IPS DF 6.9 (cell line): ENCODE data around the gene MEAF6.

Experiments used
- DNase-seq: peaks from one replicate; pipeline ENCODE4 v3.0.0-alpha.2; 2013; ENCODE audit warnings: low read depth, low spot score
- H3K27ac ChIP-seq: one replicate; pipeline ENCODE4 v1.5.1; 2013; ENCODE audit warnings: low read length, control low read depth
- H3K27me3 ChIP-seq: 2 replicates; pipeline ENCODE4 v1.6.1; 2013; ENCODE audit warnings: mild to moderate bottlenecking, low read length; ENCODE audit not compliant: control insufficient read depth, insufficient read depth
- H3K36me3 ChIP-seq: 2 replicates; pipeline ENCODE4 v1.6.1; 2013; ENCODE audit warnings: low read length; ENCODE audit not compliant: control insufficient read depth, insufficient read depth
- H3K4me1 ChIP-seq: 2 replicates; pipeline ENCODE4 v1.6.1; 2013; ENCODE audit warnings: low read length; ENCODE audit not compliant: control insufficient read depth, insufficient read depth
- H3K4me3 ChIP-seq: 2 replicates; pipeline ENCODE4 v1.5.1; 2013; ENCODE audit warnings: mild to moderate bottlenecking, low read length
- H3K9me3 ChIP-seq: 2 replicates; pipeline ENCODE4 v1.6.1; 2013; ENCODE audit warnings: low read length, inconsistent platforms; ENCODE audit not compliant: control insufficient read depth, insufficient read depth
- WGBS: extraction: QIAGEN DNeasy Blood & Tissue Kit; methylation state at CpG from one replicate; pipeline ENCODE4 v1.1.7; 2013; ENCODE audit warnings: mixed read lengths, missing lambda C conversion rate; ENCODE audit not compliant: insufficient read length, insufficient coverage; 5-methylcytosine and 5-hydroxymethylcytosine counted together

Gene MEAF6

GRCh38 chr1:37442644-37443043 lies 71.9 kb downstream of the MEAF6 start:
- H3K4me3 ChIP-seq: no peak overlapping the region

More at GRCh38 chr1:37442644-37443043, 71.9 kb downstream of the MEAF6 start:
- Histone ChIP-seq H3K27me3 (no peaks in the 10 kb centered on the region), H3K9me3 (no peaks in the 10 kb centered on the region), H3K4me1 (no peaks in the 10 kb centered on the region), H3K27ac (no peak overlapping the region), H3K36me3 (no peaks in the 10 kb centered on the region)
- WGBS: no CpG with 5 or more reads among the region's 2 CpGs
- DNase-seq: no peak
